H9 (cell line): ENCODE data around the gene PUM2. TPM values are rescaled to one million over a fixed set of nuclear protein-coding genes. Genes with fewer than 3 reads are reported as not detected.

Source experiments
- DNase-seq: peaks from one replicate; pipeline ENCODE4 v3.0.0-alpha.2; 2017
- H2AFZ ChIP-seq: one replicate; pipeline ENCODE4 v1.6.1; 2013; ENCODE audit warnings: mild to moderate bottlenecking, low read length, control low read depth, moderate library complexity
- H2AK5ac ChIP-seq: 2 replicates; pipeline ENCODE4 v1.6.1; 2013; ENCODE audit warnings: low read length, control low read depth, mixed read lengths; ENCODE audit not compliant: insufficient read length
- H2BK120ac ChIP-seq: one replicate; pipeline ENCODE4 v1.6.1; 2013; ENCODE audit warnings: low read depth, mild to moderate bottlenecking, low read length, control low read depth, inconsistent platforms; ENCODE audit not compliant: poor library complexity, severe bottlenecking
- H2BK12ac ChIP-seq: 2 replicates; pipeline ENCODE4 v1.6.1; 2013; ENCODE audit warnings: low read length, control low read depth, mixed read lengths, low read depth; ENCODE audit not compliant: insufficient read length
- H2BK15ac ChIP-seq: 2 replicates; pipeline ENCODE4 v1.6.1; 2013; ENCODE audit warnings: low read depth, low read length, control low read depth
- H2BK20ac ChIP-seq: one replicate; pipeline ENCODE4 v1.6.1; 2013; ENCODE audit warnings: low read depth, mild to moderate bottlenecking, low read length, control low read depth, inconsistent platforms; ENCODE audit not compliant: poor library complexity, severe bottlenecking
- H2BK5ac ChIP-seq: 2 replicates; pipeline ENCODE4 v1.6.1; 2013; ENCODE audit warnings: low read length, control low read depth, mixed read lengths; ENCODE audit not compliant: insufficient read length
- H3K14ac ChIP-seq: 2 replicates; pipeline ENCODE4 v1.6.1; 2013; ENCODE audit warnings: low read length, control low read depth; ENCODE audit not compliant: insufficient read depth
- H3K18ac ChIP-seq: 2 replicates; pipeline ENCODE4 v1.6.1; 2013; ENCODE audit warnings: low read depth, mild to moderate bottlenecking, mixed read lengths, low read length, control low read depth; ENCODE audit not compliant: insufficient read length
- H3K23ac ChIP-seq: 2 replicates; pipeline ENCODE4 v1.6.1; 2013; ENCODE audit warnings: low read length, control low read depth, mixed read lengths, low read depth; ENCODE audit not compliant: insufficient read length
- H3K23me2 ChIP-seq: 2 replicates; pipeline ENCODE4 v1.6.1; 2013; ENCODE audit warnings: low read depth, mild to moderate bottlenecking, mixed read lengths, low read length, control low read depth; ENCODE audit not compliant: insufficient read length, poor library complexity, severe bottlenecking
- H3K27ac ChIP-seq: 2 replicates; pipeline ENCODE4 v1.5.1; 2013; ENCODE audit warnings: low read length, control low read depth, mixed read lengths, low read depth; ENCODE audit not compliant: insufficient read length
- H3K27me3 ChIP-seq: 2 replicates; pipeline ENCODE4 v1.6.1; 2013; ENCODE audit warnings: low read length, control low read depth, inconsistent platforms; ENCODE audit not compliant: insufficient read depth
- H3K4ac ChIP-seq: 2 replicates; pipeline ENCODE4 v1.6.1; 2013; ENCODE audit warnings: low read depth, mild to moderate bottlenecking, control low read depth, inconsistent platforms, low read length, moderate library complexity
- H3K4me1 ChIP-seq: 2 replicates; pipeline ENCODE4 v1.6.1; 2013; ENCODE audit warnings: low read length, control low read depth, inconsistent platforms; ENCODE audit not compliant: insufficient read depth
- H3K4me2 ChIP-seq: 2 replicates; pipeline ENCODE4 v1.6.1; 2013; ENCODE audit warnings: low read length, control low read depth, mixed read lengths; ENCODE audit not compliant: insufficient read length, insufficient read depth
- H3K56ac ChIP-seq: 2 replicates; pipeline ENCODE4 v1.6.1; 2013; ENCODE audit warnings: low read depth, mild to moderate bottlenecking, mixed read lengths, low read length, control low read depth; ENCODE audit not compliant: insufficient read length
- H3K79me1 ChIP-seq: 2 replicates; pipeline ENCODE4 v1.6.1; 2013; ENCODE audit warnings: low read depth, mild to moderate bottlenecking, moderate library complexity, low read length, control low read depth, inconsistent platforms; ENCODE audit not compliant: insufficient read depth, poor library complexity, severe bottlenecking
- H3K79me2 ChIP-seq: 2 replicates; pipeline ENCODE4 v1.6.1; 2013; ENCODE audit warnings: low read length, control low read depth, inconsistent platforms; ENCODE audit not compliant: insufficient read depth
- H3K9ac ChIP-seq: 2 replicates; pipeline ENCODE4 v1.6.1; 2013; ENCODE audit warnings: low read length, control low read depth, mixed read lengths; ENCODE audit not compliant: insufficient read length; ENCODE audit errors: extremely low read depth
- H3K9me3 ChIP-seq: one replicate; pipeline ENCODE4 v1.6.1; 2013; ENCODE audit warnings: low read depth, low read length, inconsistent platforms; ENCODE audit not compliant: control insufficient read depth
- H3T11ph ChIP-seq: one replicate; pipeline ENCODE4 v1.6.1; 2013; ENCODE audit warnings: mild to moderate bottlenecking, low read length, control low read depth, inconsistent platforms
- H4K20me1 ChIP-seq: one replicate; pipeline ENCODE4 v1.6.1; 2013; ENCODE audit not compliant: control insufficient read depth, insufficient read length, insufficient read depth
- H4K5ac ChIP-seq: 2 replicates; pipeline ENCODE4 v1.6.1; 2013; ENCODE audit warnings: low read depth, mild to moderate bottlenecking, mixed read lengths, low read length, control low read depth; ENCODE audit not compliant: insufficient read length
- H4K8ac ChIP-seq: replicated peaks from 2 replicates; pipeline ENCODE4 v1.6.1; 2013; ENCODE audit warnings: low read length, control low read depth, mixed read lengths, low read depth; ENCODE audit not compliant: insufficient read length
- H4K91ac ChIP-seq: 2 replicates; pipeline ENCODE4 v1.6.1; 2013; ENCODE audit warnings: low read depth, mild to moderate bottlenecking, moderate library complexity, mixed read lengths, low read length, control low read depth; ENCODE audit not compliant: insufficient read length
- H3K27ac Mint-ChIP-seq, 3 experiments: 2 replicates in 2 of 3; 3 replicates in 1 of 3; pipeline ENCODE4 v1.8.0; 2020 to 2021; ENCODE audit warnings: mixed read lengths in 3 of 3, mild to moderate bottlenecking in 1 of 3, moderate library complexity in 1 of 3
- H3K27me3 Mint-ChIP-seq: 2 replicates; pipeline ENCODE4 v1.8.0; 2021; ENCODE audit warnings: low read depth, mild to moderate bottlenecking, moderate library complexity, mixed read lengths
- H3K36me3 Mint-ChIP-seq, 3 experiments: 2 replicates in 2 of 3; 3 replicates in 1 of 3; pipeline ENCODE4 v1.8.0; 2020 to 2021; ENCODE audit warnings: low read depth in 3 of 3, mixed read lengths in 3 of 3; ENCODE audit not compliant: insufficient read depth in 1 of 3
- H3K4me1 Mint-ChIP-seq, 2 experiments: 2 replicates each; pipeline ENCODE4 v1.8.0; 2020; ENCODE audit warnings: mixed read lengths in 2 of 2
- H3K4me3 Mint-ChIP-seq, 2 experiments: 2 replicates in 1 of 2; 3 replicates in 1 of 2; pipeline ENCODE4 v1.8.0; 2020 to 2021; ENCODE audit warnings: mild to moderate bottlenecking in 2 of 2, mixed read lengths in 2 of 2, moderate library complexity in 1 of 2
- H3K9me3 Mint-ChIP-seq, 2 experiments: 2 replicates in 1 of 2; 3 replicates in 1 of 2; pipeline ENCODE4 v1.8.0; 2020; ENCODE audit warnings: mild to moderate bottlenecking in 2 of 2, mixed read lengths in 2 of 2, moderate library complexity in 1 of 2
- CTCF ChIP-seq: fragments of 200-600 bp; sonication (generic); conservative IDR thresholded peaks from 3 replicates; pipeline ENCODE4 v1.8.0; 2021; ENCODE audit warnings: antibody characterized with exemption, mild to moderate bottlenecking
- WGBS: extraction: QIAGEN DNeasy Blood & Tissue Kit; methylation state at CpG from one replicate; pipeline ENCODE4 v1.1.7; 2013; ENCODE audit warnings: missing lambda C conversion rate, low lambda C conversion rate, mixed read lengths; ENCODE audit not compliant: insufficient read length; ENCODE audit errors: extremely low coverage; 5-methylcytosine and 5-hydroxymethylcytosine counted together
- total RNA-seq: library from RNA; stranded (reverse); gene quantifications from 2 replicates; pipeline ENCODE4 v1.2.1, GENCODE V29; 2021

Gene PUM2
- total RNA-seq, 1 experiment from 2014 or later = 96.6 TPM

- H3K27ac Mint-ChIP-seq = no peak overlapping the region; a peak in 1 of 7 replicates
- H2AK5ac ChIP-seq = no peak overlapping the region
- no peak overlapping the region for H2BK20ac ChIP-seq
- peaks cover 2% of the 10 kb centered on the region for H4K20me1 ChIP-seq
- no peak overlapping the region for H3K14ac ChIP-seq
- WGBS = no CpG with 5 or more reads among the region's 10 CpGs
- H3K23ac ChIP-seq = no peak overlapping the region
- no peaks in the 10 kb centered on the region for H3K23me2 ChIP-seq
- no peaks in the 10 kb centered on the region for H3K9me3 ChIP-seq
- H2BK12ac ChIP-seq = no peak overlapping the region
- H3K4me3 Mint-ChIP-seq = no peak overlapping the region
- H3K56ac ChIP-seq = no peak overlapping the region
- H3K4me1 ChIP-seq = no peaks in the 10 kb centered on the region
- peaks cover 2% of the 10 kb centered on the region; the same call in 1 of the 2 replicates for H3K79me2 ChIP-seq
- H4K5ac ChIP-seq = no peak overlapping the region
- H3K27ac ChIP-seq = no peak overlapping the region
- no peak overlapping the region for H3K9ac ChIP-seq
- H3K27me3 ChIP-seq = no peaks in the 10 kb centered on the region
- no peak overlapping the region for H3K4ac ChIP-seq
- H2BK120ac ChIP-seq = no peak overlapping the region
- H2BK15ac ChIP-seq = no peak overlapping the region
- H3K79me1 ChIP-seq = peaks cover 4% of the 10 kb centered on the region
- no peaks in the 10 kb centered on the region; a peak in 1 of 5 replicates for H3K9me3 Mint-ChIP-seq
- no peak overlapping the region for H3K4me2 ChIP-seq
- no peaks in the 10 kb centered on the region for H3K27me3 Mint-ChIP-seq
- H2BK5ac ChIP-seq = no peak overlapping the region
- no peak overlapping the region for H4K91ac ChIP-seq
- peaks cover 22 to 31% (median 31%) of the 10 kb centered on the region in 3 experiments for H3K36me3 Mint-ChIP-seq
- no peak for DNase-seq
- peaks cover 12 to 19% of the 10 kb centered on the region in 2 experiments for H3K4me1 Mint-ChIP-seq
- TF ChIP-seq CTCF = no peak
- no peak overlapping the region for H2AFZ ChIP-seq
- H3T11ph ChIP-seq = no peak overlapping the region
- H4K8ac ChIP-seq = no peak overlapping the region
- H3K18ac ChIP-seq = no peak overlapping the region
Measured at GRCh38 chr2:20205915-20206524, 144.6 kb downstream of the PUM2 start.
